CD4-positive, alpha-beta T cell treated with Interleukin-1 beta for 1 hour (primary cell): Measurements from ENCODE around the gene CBX4.

ENCODE experiments used
- DNase-seq, 2 donors: peaks; one replicate each; pipeline ENCODE4 v3.0.0-alpha.2; 2020 to 2022

CBX4 gene

GRCh38 chr17:79798299-79799173 is 40.7 kb downstream of the CBX4 start:
- DNase-seq, result no peak

- DNase-seq, result no peak
These were observed 41.5 kb downstream of the CBX4 start for GRCh38 chr17:79797492-79798298.

DNA sequence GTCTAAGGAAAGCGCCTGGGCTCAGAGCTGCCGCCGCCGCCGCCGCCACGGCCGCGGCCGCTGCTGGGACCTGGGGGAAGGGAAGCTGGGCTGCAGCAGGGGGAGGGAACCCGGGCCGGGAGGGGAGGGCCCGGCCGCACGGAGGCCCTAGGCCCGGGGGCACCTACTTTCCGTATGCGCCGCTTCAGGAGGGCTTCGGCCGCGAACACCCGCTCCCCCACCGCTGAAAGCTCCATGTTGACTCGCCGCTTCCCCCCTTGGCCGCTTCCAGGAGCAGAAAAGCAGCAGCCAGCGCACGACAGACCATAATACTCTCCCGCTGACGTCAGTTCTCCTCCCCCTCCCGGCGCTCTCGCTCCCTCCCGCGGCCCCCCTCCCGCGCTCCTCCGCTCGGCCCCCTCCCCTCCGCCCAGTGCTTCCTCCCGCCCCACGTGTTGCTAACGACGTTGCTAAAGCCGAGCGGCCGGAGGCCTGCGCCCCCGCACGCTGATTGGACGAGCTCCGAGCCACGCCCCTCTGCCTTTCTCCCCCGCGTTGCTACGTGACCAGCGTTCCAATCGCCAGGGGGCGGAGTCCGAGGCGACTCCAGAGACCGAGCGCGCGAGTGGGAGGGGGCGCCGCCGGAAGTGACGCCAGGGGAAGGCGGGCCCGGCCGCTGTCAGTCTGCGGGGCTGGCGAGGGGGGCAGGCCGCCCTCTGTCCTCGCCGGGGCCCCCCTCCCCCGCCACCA is 42.3 kb downstream of the CBX4 start, which contains the start of gene CBX8:
CBX8 (minus strand) TSS at position 315 of the 729 bp plus-strand sequence; CDS start at position 236, 79 bp downstream.
- peak; percentile 99 for DNase-seq

GRCh38 chr17:79796444-79796762 is 42.8 kb downstream of the CBX4 start:
- no peak for DNase-seq

DNA sequence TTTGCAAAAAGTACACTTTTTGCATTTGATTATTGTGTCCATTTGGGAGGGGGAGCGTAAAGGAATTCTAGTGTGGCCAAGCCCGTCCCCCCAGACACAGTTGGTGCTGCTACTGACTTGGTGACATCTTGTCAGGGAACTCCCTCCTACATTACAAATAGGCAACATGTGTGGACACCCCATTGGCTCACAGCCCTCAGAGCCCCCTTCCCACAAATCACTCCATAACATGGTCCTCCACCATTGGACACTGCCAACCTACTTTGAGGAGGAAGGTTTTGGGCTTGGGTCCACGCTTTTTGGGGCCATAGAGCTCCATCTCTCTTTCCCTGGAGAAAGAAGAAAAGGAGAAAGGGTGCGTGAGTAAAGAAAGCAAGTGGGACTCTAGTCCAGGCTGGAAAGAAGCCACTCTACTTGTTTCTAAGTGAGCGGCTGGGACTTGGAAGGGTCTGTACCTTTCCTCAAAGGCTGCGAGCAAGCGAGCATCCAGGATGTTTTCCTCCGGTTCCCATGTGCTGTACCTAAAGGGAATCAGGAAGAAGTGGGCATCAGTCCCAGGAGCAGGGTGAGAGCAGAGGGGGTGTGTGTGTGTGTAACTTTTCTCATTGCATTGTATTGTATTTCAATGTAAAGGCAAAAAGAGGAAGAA is 43.3 kb downstream of the CBX4 start:
- DNase-seq, result no peak

DNA sequence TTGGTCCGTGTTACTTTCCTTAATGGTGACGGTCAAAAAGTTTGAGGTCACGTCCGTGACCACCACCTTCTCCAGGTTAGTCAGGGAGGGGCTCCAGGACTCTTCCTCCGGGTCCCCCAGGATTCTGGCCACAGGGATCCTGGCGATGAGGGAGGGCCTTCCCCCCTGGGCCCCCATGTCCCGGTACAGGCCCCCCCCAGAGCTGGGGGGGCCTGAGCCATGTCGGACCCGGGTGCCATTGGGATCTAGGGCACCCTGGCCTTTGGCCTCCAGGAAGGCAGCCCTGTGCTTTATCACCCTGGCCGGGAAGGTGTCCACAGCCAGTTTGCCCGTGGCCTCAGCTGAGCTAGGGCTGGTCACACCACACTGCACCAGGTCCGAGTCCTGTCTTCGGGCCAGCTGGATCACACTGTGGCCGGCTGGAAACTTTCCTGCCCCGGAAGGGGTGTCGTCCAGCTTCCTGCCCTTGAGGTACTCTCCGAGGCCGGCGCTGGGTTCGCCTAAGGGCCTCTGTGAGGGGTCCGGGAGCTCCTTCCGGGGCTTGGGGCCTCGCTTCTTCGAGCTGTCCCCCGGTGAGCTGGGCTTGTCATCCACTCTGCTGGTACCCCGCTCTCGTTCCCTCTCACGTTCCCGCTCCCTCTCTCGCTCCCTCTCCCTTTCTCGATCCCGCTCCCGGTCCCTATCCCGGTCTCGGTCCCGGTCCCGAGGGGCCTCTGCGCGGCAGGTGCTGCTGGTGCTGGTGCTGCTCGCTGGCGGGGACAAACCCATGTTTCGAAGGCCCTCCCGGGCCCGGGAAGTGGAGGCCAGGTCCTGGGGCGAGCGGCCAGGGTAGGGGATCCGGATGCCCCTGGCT is 44.4 kb downstream of the CBX4 start:
- no peak for DNase-seq

GRCh38 chr17:79793924-79794304 is 45.3 kb downstream of the CBX4 start:
- DNase-seq, result no peak

GRCh38 chr17:79792984-79793923 is 46.0 kb downstream of the CBX4 start:
- DNase-seq, result no peak

DNA sequence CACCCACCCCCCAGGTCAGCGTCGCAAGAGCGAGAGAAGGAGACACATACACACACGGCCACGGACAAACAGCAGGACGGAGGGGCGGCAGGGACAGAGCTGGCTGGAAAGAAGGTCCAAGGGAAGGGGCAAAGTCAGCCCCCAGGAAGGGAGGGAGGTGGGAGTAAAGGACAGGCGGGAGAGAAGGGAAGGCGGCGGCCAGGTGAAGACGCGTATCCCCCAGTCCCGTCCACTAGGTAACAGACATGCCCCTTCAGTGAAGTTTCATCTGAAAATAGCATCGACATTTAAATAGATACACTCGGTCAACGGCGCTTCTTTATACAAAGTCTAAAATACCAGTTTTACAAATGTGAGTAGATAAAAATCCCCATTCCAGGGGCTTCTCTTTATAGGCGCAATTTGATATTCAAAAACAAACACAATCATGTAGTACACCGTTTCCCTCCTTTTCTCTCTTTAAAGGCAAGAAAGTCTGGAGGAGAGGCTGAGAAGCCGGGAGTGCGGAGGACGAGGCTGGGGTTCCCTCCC is 46.8 kb downstream of the CBX4 start:
- DNase-seq, result no peak

GRCh38 chr17:79791735-79792161 is 47.5 kb downstream of the CBX4 start:
- DNase-seq, result no peak

- DNase-seq, result no peak
These were observed 48.2 kb downstream of the CBX4 start for GRCh38 chr17:79790805-79791734.

DNA sequence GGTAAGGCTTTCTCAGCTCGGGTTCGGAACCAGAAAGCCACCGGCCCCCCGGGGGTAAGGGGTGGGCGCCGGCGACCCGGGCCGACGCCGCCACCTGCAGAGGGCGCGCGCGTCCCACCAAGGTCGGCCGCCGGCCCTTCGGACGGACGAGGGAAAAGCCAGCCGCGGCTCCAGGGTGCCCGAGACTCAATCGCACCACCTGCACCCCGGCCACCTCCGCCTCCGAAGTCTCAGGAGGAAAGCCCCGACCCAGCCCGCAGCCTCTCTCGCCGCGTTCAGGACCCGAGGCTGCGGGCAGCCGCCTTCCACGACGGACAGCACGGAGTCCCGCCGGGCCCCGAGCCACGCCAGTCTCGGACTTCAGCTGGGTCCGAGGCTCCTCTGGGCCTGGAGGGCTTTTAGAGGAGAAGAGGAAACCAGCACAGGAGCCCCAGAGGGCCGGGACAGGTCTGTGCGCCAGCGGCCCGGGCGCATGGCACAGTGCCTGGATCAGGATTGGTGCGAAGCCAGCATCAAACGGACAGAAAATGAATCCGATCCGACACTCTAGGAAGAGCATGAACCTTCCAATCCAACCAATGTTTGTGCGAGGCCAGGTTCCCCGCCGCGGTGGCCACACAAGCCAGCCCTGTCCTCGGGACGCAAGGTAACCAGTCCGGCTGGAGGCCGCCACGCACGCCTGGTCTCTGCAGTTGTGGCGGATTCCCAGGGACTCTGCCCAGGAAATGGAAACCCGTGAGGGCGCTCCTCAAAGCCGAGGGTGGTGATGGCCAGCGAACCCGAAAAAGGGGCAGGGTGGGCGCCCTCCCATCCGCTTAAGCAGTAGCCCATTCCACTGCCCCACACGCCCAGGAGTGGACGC is 49.1 kb downstream of the CBX4 start:
- DNase-seq, result peak in 1 of 2 donors; percentile 33

- DNase-seq, result no peak
These were observed 50.0 kb downstream of the CBX4 start for GRCh38 chr17:79788989-79789942.

DNA sequence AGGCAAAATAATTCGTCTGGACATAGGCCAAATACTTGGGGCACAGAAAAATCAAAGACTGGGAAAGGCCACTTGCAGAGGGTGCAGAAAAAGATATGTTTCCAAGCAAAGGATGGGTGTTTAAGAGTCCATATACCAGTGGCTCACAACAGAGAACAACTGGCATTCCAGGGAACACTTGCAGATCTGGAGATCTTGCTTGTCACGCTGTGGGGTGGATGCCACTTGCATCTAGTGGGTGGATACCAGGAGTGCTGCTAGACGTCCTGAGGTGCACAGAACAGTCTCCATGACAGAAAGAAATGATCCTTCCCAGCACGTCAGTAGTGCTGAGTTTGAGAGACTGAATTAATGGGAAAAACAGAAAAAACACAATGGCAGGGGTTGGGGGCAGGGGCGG is 50.8 kb downstream of the CBX4 start:
- DNase-seq, result no peak

DNA sequence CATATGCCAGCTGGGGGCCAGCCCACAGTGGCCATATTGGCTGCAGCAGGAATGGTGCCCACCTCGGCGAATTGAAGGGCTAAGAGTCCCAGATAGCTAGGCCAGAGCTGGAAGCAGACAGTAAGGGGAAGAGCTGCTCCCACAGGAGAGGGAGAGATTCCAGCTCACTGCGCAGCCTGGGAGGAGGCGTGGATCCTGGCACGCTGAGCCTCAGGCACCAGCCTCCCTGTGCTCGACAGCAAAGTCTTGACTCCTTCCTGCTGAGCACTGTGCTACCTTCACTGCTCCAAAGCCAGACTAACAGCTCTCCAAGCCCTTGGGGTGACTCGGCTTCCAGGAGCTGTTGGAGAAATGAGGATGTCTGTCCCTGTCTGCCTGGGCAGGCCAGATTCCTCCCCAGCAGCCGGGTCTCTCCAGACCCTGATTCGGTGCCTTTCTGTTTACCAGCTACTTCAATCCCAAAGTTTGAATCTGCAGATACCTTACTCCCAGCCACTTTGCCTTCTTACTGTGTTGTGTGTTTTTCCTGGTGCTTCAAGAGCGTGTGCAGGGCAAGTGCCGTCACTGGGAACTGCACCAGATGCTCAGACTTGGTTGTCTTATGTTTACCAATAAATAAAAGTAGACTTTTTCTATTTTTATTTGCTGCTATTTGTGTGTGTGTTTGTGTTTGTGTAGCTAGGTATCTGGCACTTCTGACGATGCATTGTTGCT is 52.2 kb downstream of the CBX4 start:
- DNase-seq, result no peak
